DOHH2 (cell line): ENCODE data around the gene R3HDM2.

Source experiments
- H3F3A ChIP-seq: fragments of 200-600 bp; sonication (generic), shearing (Covaris generic); 2 replicates; pipeline ENCODE4 v1.6.0; 2016; ENCODE audit warnings: antibody characterized with exemption, mild to moderate bottlenecking; ENCODE audit not compliant: control insufficient read depth, insufficient read depth
- H3K27ac ChIP-seq: fragments of 200-600 bp; sonication (generic); 2 replicates; pipeline ENCODE4 v1.5.1; 2014; ENCODE audit warnings: low read depth, mild to moderate bottlenecking, low read length, moderate library complexity
- H3K27me3 ChIP-seq: fragments of 200-600 bp; sonication (generic); 2 replicates; pipeline ENCODE4 v1.6.1; 2014; ENCODE audit warnings: mild to moderate bottlenecking, low read length, mixed read lengths; ENCODE audit not compliant: control insufficient read depth
- H3K36me3 ChIP-seq: fragments of 200-600 bp; sonication (generic); 2 replicates; pipeline ENCODE4 v1.6.1; 2014; ENCODE audit warnings: mild to moderate bottlenecking, low read length, moderate library complexity, mixed read lengths; ENCODE audit not compliant: control insufficient read depth
- H3K4me1 ChIP-seq: fragments of 200-600 bp; sonication (generic); 2 replicates; pipeline ENCODE4 v1.6.1; 2014; ENCODE audit warnings: mild to moderate bottlenecking, low read length, mixed read lengths; ENCODE audit not compliant: control insufficient read depth
- H3K4me2 ChIP-seq: fragments of 200-600 bp; sonication (generic); 2 replicates; pipeline ENCODE4 v1.6.0; 2014; ENCODE audit warnings: mild to moderate bottlenecking, low read length, moderate library complexity
- H3K4me3 ChIP-seq: fragments of 200-600 bp; sonication (generic); 2 replicates; pipeline ENCODE4 v1.5.1; 2014; ENCODE audit warnings: mild to moderate bottlenecking, low read length, mixed read lengths
- H3K79me2 ChIP-seq: fragments of 200-600 bp; sonication (generic); 2 replicates; pipeline ENCODE4 v1.6.1; 2014; ENCODE audit warnings: mild to moderate bottlenecking, low read length, mixed read lengths; ENCODE audit not compliant: control insufficient read depth
- H3K9me2 ChIP-seq: fragments of 200-600 bp; sonication (generic); replicated peaks from 2 replicates; pipeline ENCODE4 v1.6.1; 2014; ENCODE audit warnings: mild to moderate bottlenecking, low read length, mixed read lengths; ENCODE audit not compliant: control insufficient read depth
- H3K9me3 ChIP-seq: fragments of 200-600 bp; sonication (generic); 2 replicates; pipeline ENCODE4 v1.6.1; 2014; ENCODE audit warnings: antibody characterized with exemption, low read length, mixed read lengths; ENCODE audit not compliant: control insufficient read depth, insufficient read depth
- H4K20me1 ChIP-seq: fragments of 200-600 bp; sonication (generic); 2 replicates; pipeline ENCODE4 v1.6.0; 2014; ENCODE audit warnings: low read depth, mild to moderate bottlenecking, antibody characterized with exemption, low read length, moderate library complexity; ENCODE audit not compliant: control insufficient read depth, insufficient read depth
- CTCF ChIP-seq: fragments of 200-600 bp; sonication (generic); IDR thresholded peaks from one replicate; pipeline ENCODE4 v1.5.1; 2014; ENCODE audit warnings: antibody characterized with exemption, mild to moderate bottlenecking, low read depth, low read length; ENCODE audit not compliant: poor library complexity, severe bottlenecking
- EZH2phosphoT487 ChIP-seq: fragments of 200-600 bp; sonication (generic); IDR thresholded peaks from 2 replicates; pipeline ENCODE4 v1.6.1; 2017; ENCODE audit warnings: borderline replicate concordance, mild to moderate bottlenecking, antibody characterized with exemption, low read length, moderate library complexity, mixed read lengths

R3HDM2 gene

GRCh38 chr12:57261428-57261865 lies 169.4 kb downstream of the R3HDM2 start:
- Histone ChIP-seq H3K27me3 (no peaks in the 10 kb centered on the region), H3K79me2 (no peaks in the 10 kb centered on the region), H3K4me2 (no peak overlapping the region), H3K27ac (no peak overlapping the region), H3K4me1 (peaks cover 7% of the 10 kb centered on the region), H4K20me1 (no peaks in the 10 kb centered on the region), H3K9me2 (no peaks in the 10 kb centered on the region), H3K9me3 (no peaks in the 10 kb centered on the region), H3F3A (peaks cover 4% of the 10 kb centered on the region; the same call in 1 of the 2 replicates), H3K36me3 (peaks cover 30% of the 10 kb centered on the region), H3K4me3 (no peak overlapping the region)
- TF ChIP-seq CTCF: no peak
- no peak for TF ChIP-seq EZH2phosphoT487

GRCh38 chr12:57260366-57260765 lies 170.5 kb downstream of the R3HDM2 start:
- no peaks in the 10 kb centered on the region for H3K9me2 ChIP-seq
- peaks cover 4% of the 10 kb centered on the region; the same call in 1 of the 2 replicates for H3F3A ChIP-seq
- no peaks in the 10 kb centered on the region for H3K79me2 ChIP-seq
- H3K4me2 ChIP-seq: no peak overlapping the region
- H3K4me3 ChIP-seq: no peak overlapping the region
- peaks cover 39% of the 10 kb centered on the region for H3K36me3 ChIP-seq
- no peaks in the 10 kb centered on the region for H4K20me1 ChIP-seq
- TF ChIP-seq EZH2phosphoT487: no peak
- no peak for TF ChIP-seq CTCF
- peaks cover 7% of the 10 kb centered on the region for H3K4me1 ChIP-seq
- H3K9me3 ChIP-seq: no peaks in the 10 kb centered on the region
- H3K27me3 ChIP-seq: no peaks in the 10 kb centered on the region
- H3K27ac ChIP-seq: no peak overlapping the region

GRCh38 chr12:57258977-57259970 lies 171.6 kb downstream of the R3HDM2 start:
- Histone ChIP-seq H3K27ac (no peak overlapping the region), H3K9me2 (no peaks in the 10 kb centered on the region), H3F3A (no peaks in the 10 kb centered on the region), H3K4me2 (no peak overlapping the region), H3K27me3 (no peaks in the 10 kb centered on the region), H3K4me1 (peaks cover 7% of the 10 kb centered on the region), H3K4me3 (no peak overlapping the region), H3K79me2 (no peaks in the 10 kb centered on the region), H3K9me3 (no peaks in the 10 kb centered on the region), H3K36me3 (peaks cover 34% of the 10 kb centered on the region), H4K20me1 (no peaks in the 10 kb centered on the region)
- TF ChIP-seq EZH2phosphoT487 (no peak), CTCF (no peak)
